HepG2 (cell line): ENCODE measurements around the gene KIF15. TPM values are rescaled to one million over a fixed set of nuclear protein-coding genes. Genes with fewer than 3 reads are reported as not detected.

Experiments
- ATF2 ChIP-seq: sonication (generic); formaldehyde crosslinking; IDR thresholded peaks from 2 replicates; pipeline ENCODE4 v1.4.0; 2020; ENCODE audit warnings: missing genetic modification reagents
- GATAD1 ChIP-seq: IDR thresholded peaks from 2 replicates; pipeline ENCODE4 v1.6.1; 2016; ENCODE audit warnings: missing genetic modification reagents, missing compliant biosample characterization
- KLF16 ChIP-seq, 2 experiments: sonication (generic) in 1 of 2; formaldehyde crosslinking in 1 of 2; IDR thresholded peaks; 2 replicates each; pipeline versions ENCODE4 v1.6.1 to v1.8.0; 2016 to 2023; ENCODE audit warnings: missing genetic modification reagents in 2 of 2, missing compliant biosample characterization in 1 of 2
- NFE2L1 ChIP-seq: sonication (generic); formaldehyde crosslinking; IDR thresholded peaks from 2 replicates; pipeline ENCODE4 v1.4.0; 2020; ENCODE audit warnings: missing genetic modification reagents, mild to moderate bottlenecking, borderline replicate concordance
- NONO ChIP-seq, 2 experiments: fragments of 450-650 bp in 1 of 2; sonication (generic) in 1 of 2; formaldehyde crosslinking in 1 of 2; IDR thresholded peaks in 1 of 2; conservative IDR thresholded peaks in 1 of 2; 2 replicates each; pipeline versions ENCODE4 v1.6.1 to v1.8.0; 2017 to 2022; ENCODE audit warnings: mild to moderate bottlenecking in 1 of 2, missing genetic modification reagents in 1 of 2, moderate library complexity in 1 of 2
- PRPF4 ChIP-seq: fragments of 200-400 bp; formaldehyde crosslinking; IDR thresholded peaks from 2 replicates; pipeline ENCODE4 v1.6.1; 2016; ENCODE audit warnings: low read length, low read depth; ENCODE audit not compliant: poor library complexity, severe bottlenecking
- PTBP1 ChIP-seq: fragments of 200-400 bp; formaldehyde crosslinking; IDR thresholded peaks from 2 replicates; pipeline ENCODE4 v1.6.1; 2018; ENCODE audit warnings: low read length, low read depth; ENCODE audit not compliant: poor library complexity, severe bottlenecking
- ZNF329 ChIP-seq: sonication (generic); formaldehyde crosslinking; IDR thresholded peaks from 2 replicates; pipeline ENCODE4 v1.9.0; 2021; ENCODE audit warnings: low read depth, mild to moderate bottlenecking, missing genetic modification reagents
- ZNF33A ChIP-seq: sonication (generic); formaldehyde crosslinking; IDR thresholded peaks from 2 replicates; pipeline ENCODE4 v1.5.1; 2020; ENCODE audit warnings: missing genetic modification reagents, mild to moderate bottlenecking, moderate library complexity, borderline replicate concordance
- ZNF441 ChIP-seq: sonication (generic); formaldehyde crosslinking; IDR thresholded peaks from 2 replicates; pipeline ENCODE4 v1.7.0; 2021; ENCODE audit warnings: missing genetic modification reagents, borderline replicate concordance
- ZNF7 ChIP-seq: IDR thresholded peaks from 2 replicates; pipeline ENCODE4 v1.6.1; 2016; ENCODE audit warnings: missing biosample characterization, missing genetic modification reagents
- polyA plus RNA-seq, 8 experiments: library from polyadenylated mRNA; depleted of rRNA in 3 of 8; stranded (reverse) in 7 of 8; unstranded in 1 of 8; fragments of >200 nt; fragmentation: Illumina TruSeq in 4 of 8; extraction: Trizol in 4 of 8; gene quantifications; 2 replicates each; pipeline versions ENCODE4 v1.2.1 to v1.2.3, GENCODE V29; 2011 to 2016; ENCODE audit warnings: low read depth in 4 of 8, missing spikeins in 1 of 8, mixed read lengths in 1 of 8; ENCODE audit not compliant: insufficient read depth in 1 of 8
- total RNA-seq, 5 experiments: library from RNA; depleted of rRNA; stranded (reverse); fragments of >200 nt; fragmentation: Illumina TruSeq; extraction: Trizol; gene quantifications; 2 replicates each; pipeline ENCODE4 v1.2.3, GENCODE V29; 2016; ENCODE audit warnings: low read depth in 1 of 5
- TF ChIP-seq, protein P1 (sequence below): IDR thresholded peaks from 2 replicates; pipeline ENCODE4 v1.6.1; 2016; ENCODE audit warnings: low read depth, missing genetic modification reagents, missing compliant biosample characterization
- TF ChIP-seq, protein P2 (sequence below): sonication (generic); formaldehyde crosslinking; IDR thresholded peaks from 2 replicates; pipeline ENCODE4 v1.8.1; 2023; ENCODE audit warnings: mild to moderate bottlenecking, missing genetic modification reagents
- TF ChIP-seq, protein P3 (sequence below): sonication (generic); formaldehyde crosslinking; IDR thresholded peaks from 2 replicates; pipeline ENCODE4 v1.5.1; 2020; ENCODE audit warnings: mild to moderate bottlenecking, missing genetic modification reagents, borderline replicate concordance

Gene KIF15
- total and polyA plus RNA-seq, 2 of the 13 experiments (the other 11 are each of a cell fraction or from before 2014, with no cell fraction given): 4.8 to 33.8 TPM

GRCh38 chr3:44861412-44862225 is 100.0 kb downstream of the KIF15 start, which contains the start of gene TMEM42 (continued):
- TF ChIP-seq, protein P1, sequence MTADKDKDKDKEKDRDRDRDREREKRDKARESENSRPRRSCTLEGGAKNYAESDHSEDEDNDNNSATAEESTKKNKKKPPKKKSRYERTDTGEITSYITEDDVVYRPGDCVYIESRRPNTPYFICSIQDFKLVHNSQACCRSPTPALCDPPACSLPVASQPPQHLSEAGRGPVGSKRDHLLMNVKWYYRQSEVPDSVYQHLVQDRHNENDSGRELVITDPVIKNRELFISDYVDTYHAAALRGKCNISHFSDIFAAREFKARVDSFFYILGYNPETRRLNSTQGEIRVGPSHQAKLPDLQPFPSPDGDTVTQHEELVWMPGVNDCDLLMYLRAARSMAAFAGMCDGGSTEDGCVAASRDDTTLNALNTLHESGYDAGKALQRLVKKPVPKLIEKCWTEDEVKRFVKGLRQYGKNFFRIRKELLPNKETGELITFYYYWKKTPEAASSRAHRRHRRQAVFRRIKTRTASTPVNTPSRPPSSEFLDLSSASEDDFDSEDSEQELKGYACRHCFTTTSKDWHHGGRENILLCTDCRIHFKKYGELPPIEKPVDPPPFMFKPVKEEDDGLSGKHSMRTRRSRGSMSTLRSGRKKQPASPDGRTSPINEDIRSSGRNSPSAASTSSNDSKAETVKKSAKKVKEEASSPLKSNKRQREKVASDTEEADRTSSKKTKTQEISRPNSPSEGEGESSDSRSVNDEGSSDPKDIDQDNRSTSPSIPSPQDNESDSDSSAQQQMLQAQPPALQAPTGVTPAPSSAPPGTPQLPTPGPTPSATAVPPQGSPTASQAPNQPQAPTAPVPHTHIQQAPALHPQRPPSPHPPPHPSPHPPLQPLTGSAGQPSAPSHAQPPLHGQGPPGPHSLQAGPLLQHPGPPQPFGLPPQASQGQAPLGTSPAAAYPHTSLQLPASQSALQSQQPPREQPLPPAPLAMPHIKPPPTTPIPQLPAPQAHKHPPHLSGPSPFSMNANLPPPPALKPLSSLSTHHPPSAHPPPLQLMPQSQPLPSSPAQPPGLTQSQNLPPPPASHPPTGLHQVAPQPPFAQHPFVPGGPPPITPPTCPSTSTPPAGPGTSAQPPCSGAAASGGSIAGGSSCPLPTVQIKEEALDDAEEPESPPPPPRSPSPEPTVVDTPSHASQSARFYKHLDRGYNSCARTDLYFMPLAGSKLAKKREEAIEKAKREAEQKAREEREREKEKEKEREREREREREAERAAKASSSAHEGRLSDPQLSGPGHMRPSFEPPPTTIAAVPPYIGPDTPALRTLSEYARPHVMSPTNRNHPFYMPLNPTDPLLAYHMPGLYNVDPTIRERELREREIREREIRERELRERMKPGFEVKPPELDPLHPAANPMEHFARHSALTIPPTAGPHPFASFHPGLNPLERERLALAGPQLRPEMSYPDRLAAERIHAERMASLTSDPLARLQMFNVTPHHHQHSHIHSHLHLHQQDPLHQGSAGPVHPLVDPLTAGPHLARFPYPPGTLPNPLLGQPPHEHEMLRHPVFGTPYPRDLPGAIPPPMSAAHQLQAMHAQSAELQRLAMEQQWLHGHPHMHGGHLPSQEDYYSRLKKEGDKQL (CRISPR knock-in tag): no peak
- TF ChIP-seq, protein P2, sequence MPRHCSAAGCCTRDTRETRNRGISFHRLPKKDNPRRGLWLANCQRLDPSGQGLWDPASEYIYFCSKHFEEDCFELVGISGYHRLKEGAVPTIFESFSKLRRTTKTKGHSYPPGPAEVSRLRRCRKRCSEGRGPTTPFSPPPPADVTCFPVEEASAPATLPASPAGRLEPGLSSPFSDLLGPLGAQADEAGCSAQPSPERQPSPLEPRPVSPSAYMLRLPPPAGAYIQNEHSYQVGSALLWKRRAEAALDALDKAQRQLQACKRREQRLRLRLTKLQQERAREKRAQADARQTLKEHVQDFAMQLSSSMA (CRISPR knock-in tag): peak; percentile 35; the same call in 1 of the 2 replicates
- TF ChIP-seq NFE2L1 (CRISPR knock-in tag): no peak
- TF ChIP-seq PTBP1: peak; percentile 31
- TF ChIP-seq ZNF441 (CRISPR knock-in tag): no peak
- no peak for TF ChIP-seq ZNF33A (CRISPR knock-in tag)
- no peak for TF ChIP-seq ZNF7 (CRISPR knock-in tag)
- TF ChIP-seq, protein P3, sequence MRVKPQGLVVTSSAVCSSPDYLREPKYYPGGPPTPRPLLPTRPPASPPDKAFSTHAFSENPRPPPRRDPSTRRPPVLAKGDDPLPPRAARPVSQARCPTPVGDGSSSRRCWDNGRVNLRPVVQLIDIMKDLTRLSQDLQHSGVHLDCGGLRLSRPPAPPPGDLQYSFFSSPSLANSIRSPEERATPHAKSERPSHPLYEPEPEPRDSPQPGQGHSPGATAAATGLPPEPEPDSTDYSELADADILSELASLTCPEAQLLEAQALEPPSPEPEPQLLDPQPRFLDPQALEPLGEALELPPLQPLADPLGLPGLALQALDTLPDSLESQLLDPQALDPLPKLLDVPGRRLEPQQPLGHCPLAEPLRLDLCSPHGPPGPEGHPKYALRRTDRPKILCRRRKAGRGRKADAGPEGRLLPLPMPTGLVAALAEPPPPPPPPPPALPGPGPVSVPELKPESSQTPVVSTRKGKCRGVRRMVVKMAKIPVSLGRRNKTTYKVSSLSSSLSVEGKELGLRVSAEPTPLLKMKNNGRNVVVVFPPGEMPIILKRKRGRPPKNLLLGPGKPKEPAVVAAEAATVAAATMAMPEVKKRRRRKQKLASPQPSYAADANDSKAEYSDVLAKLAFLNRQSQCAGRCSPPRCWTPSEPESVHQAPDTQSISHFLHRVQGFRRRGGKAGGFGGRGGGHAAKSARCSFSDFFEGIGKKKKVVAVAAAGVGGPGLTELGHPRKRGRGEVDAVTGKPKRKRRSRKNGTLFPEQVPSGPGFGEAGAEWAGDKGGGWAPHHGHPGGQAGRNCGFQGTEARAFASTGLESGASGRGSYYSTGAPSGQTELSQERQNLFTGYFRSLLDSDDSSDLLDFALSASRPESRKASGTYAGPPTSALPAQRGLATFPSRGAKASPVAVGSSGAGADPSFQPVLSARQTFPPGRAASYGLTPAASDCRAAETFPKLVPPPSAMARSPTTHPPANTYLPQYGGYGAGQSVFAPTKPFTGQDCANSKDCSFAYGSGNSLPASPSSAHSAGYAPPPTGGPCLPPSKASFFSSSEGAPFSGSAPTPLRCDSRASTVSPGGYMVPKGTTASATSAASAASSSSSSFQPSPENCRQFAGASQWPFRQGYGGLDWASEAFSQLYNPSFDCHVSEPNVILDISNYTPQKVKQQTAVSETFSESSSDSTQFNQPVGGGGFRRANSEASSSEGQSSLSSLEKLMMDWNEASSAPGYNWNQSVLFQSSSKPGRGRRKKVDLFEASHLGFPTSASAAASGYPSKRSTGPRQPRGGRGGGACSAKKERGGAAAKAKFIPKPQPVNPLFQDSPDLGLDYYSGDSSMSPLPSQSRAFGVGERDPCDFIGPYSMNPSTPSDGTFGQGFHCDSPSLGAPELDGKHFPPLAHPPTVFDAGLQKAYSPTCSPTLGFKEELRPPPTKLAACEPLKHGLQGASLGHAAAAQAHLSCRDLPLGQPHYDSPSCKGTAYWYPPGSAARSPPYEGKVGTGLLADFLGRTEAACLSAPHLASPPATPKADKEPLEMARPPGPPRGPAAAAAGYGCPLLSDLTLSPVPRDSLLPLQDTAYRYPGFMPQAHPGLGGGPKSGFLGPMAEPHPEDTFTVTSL (CRISPR knock-in tag): no peak
- no peak; a peak in 1 of 4 replicates for TF ChIP-seq KLF16 (CRISPR knock-in tag; IDR thresholded peaks at IDR 0.05)
- TF ChIP-seq ATF2 (CRISPR knock-in tag): peak; percentile 59; the same call in 1 of the 2 replicates
- TF ChIP-seq GATAD1 (CRISPR knock-in tag): peak; percentile 77
- TF ChIP-seq NONO (IDR thresholded peaks at IDR 0.05): no peak
- peak; percentile 85 for TF ChIP-seq NONO (CRISPR knock-in tag; conservative IDR thresholded peaks at IDR 0.05)
- TF ChIP-seq PRPF4: no peak
- no peak for TF ChIP-seq ZNF329 (CRISPR knock-in tag)
